Upper lobe of left lung (tissue), 6 donors: Measurements from ENCODE around the gene TMC7. TPM values are rescaled to one million over a fixed set of nuclear protein-coding genes. Genes with fewer than 3 reads are reported as not detected.
"Not testable (repeated sequence)": the region's sequence is repeated elsewhere in the genome, so short reads cannot be mapped to it uniquely, and the experiment has no call there.

Experiments
- ATAC-seq, 2 donors: fragments of 200-7000 bp; cut with Tn5 transposase; one replicate each; pipeline ENCODE4 v1.9.1; 2022; ENCODE audit warnings: mild to moderate bottlenecking in 2 of 2, moderate library complexity in 2 of 2; ENCODE audit not compliant: low FRiP score in 2 of 2
- DNase-seq, 2 donors: peaks; one replicate each; pipeline ENCODE4 v3.0.0-alpha.2; 2019 to 2020
- H3K27ac ChIP-seq, 4 donors: fragments of 200-600 bp; sonication (generic); one replicate each; pipeline ENCODE4 v1.5.1; 2016 to 2019
- H3K27me3 ChIP-seq, 4 donors: fragments of 200-600 bp; sonication (generic); one replicate each; pipeline ENCODE4 v1.5.1; 2017 to 2019
- H3K36me3 ChIP-seq, 4 donors: fragments of 200-600 bp; sonication (generic); one replicate each; pipeline ENCODE4 v1.5.1; 2016 to 2019
- H3K4me1 ChIP-seq, 4 donors: fragments of 200-600 bp; sonication (generic); one replicate each; pipeline ENCODE4 v1.5.1; 2018 to 2019
- H3K4me3 ChIP-seq, 4 donors: fragments of 200-600 bp; sonication (generic); one replicate each; pipeline ENCODE4 v1.5.1; 2017 to 2019; ENCODE audit warnings: mild to moderate bottlenecking in 2 of 4, moderate library complexity in 1 of 4
- H3K9me3 ChIP-seq, 4 donors: fragments of 200-600 bp; sonication (generic); one replicate each; pipeline ENCODE4 v1.5.1; 2018 to 2019
- EP300 ChIP-seq, 4 donors: sonication (generic); formaldehyde crosslinking; IDR thresholded peaks; one replicate each; pipeline ENCODE4 v1.5.1; 2017; ENCODE audit warnings: antibody characterized with exemption in 4 of 4, control low read depth in 2 of 4
- POLR2A ChIP-seq, 4 donors: fragments of 450-650 bp; IDR thresholded peaks; one replicate each; pipeline ENCODE4 v1.5.1; 2016 to 2017; ENCODE audit warnings: antibody characterized with exemption in 4 of 4, mild to moderate bottlenecking in 2 of 4
- POLR2AphosphoS5 ChIP-seq, 2 donors: sonication (generic); formaldehyde crosslinking; IDR thresholded peaks; one replicate each; pipeline ENCODE4 v1.5.1; 2017; ENCODE audit warnings: antibody characterized with exemption in 2 of 2
- WGBS, 2 donors: methylation state at CpG; one replicate each; pipeline ENCODE4 v1.1.5; 2017 to 2018; 5-methylcytosine and 5-hydroxymethylcytosine counted together
- total RNA-seq, 6 donors: library from RNA; depleted of rRNA in 4 of 6; stranded (reverse); fragments of >200 nt in 4 of 6; gene quantifications; one replicate each; pipeline versions ENCODE4 v1.1.0 to v1.2.1, GENCODE V29; 2016 to 2021
- TF ChIP-seq, protein P1 (sequence below), 6 experiments: fragments of 450-650 bp in 4 of 6; fragments of 200-600 bp in 2 of 6; sonication (generic) in 2 of 6; IDR thresholded peaks; one replicate each; pipeline ENCODE4 v1.5.1; 2016 to 2019; ENCODE audit warnings: antibody characterized with exemption in 6 of 6
- donor health status: DM: no; HTN: no; CAD: no; lungs with moderate emphysema.
- donor health status: DM: no; HTN: yes; CAD: no; lungs with severe emphysema.

Gene TMC7
- total RNA-seq, 6 donors from 2014 or later: 4.5 to 11.5 (median 5.9) TPM

- WGBS, 2 donors: 60 to 66% methylated on average over 4 of the region's 4 CpGs
- H3K27me3 ChIP-seq: no peaks in the 10 kb centered on the region
- TF ChIP-seq POLR2A (IDR thresholded peaks at IDR 0.05) (no peak), POLR2AphosphoS5 (IDR thresholded peaks at IDR 0.05) (no peak), EP300 (IDR thresholded peaks at IDR 0.05) (no peak)
- TF ChIP-seq, protein P1, sequence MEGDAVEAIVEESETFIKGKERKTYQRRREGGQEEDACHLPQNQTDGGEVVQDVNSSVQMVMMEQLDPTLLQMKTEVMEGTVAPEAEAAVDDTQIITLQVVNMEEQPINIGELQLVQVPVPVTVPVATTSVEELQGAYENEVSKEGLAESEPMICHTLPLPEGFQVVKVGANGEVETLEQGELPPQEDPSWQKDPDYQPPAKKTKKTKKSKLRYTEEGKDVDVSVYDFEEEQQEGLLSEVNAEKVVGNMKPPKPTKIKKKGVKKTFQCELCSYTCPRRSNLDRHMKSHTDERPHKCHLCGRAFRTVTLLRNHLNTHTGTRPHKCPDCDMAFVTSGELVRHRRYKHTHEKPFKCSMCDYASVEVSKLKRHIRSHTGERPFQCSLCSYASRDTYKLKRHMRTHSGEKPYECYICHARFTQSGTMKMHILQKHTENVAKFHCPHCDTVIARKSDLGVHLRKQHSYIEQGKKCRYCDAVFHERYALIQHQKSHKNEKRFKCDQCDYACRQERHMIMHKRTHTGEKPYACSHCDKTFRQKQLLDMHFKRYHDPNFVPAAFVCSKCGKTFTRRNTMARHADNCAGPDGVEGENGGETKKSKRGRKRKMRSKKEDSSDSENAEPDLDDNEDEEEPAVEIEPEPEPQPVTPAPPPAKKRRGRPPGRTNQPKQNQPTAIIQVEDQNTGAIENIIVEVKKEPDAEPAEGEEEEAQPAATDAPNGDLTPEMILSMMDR (IDR thresholded peaks at IDR 0.05): no peak
- DNase-seq (no peak), ATAC-seq (no peak)
- H3K4me3 ChIP-seq: no peak overlapping the region
- no peak overlapping the region for H3K27ac ChIP-seq
- H3K9me3 ChIP-seq: no peaks in the 10 kb centered on the region
- H3K4me1 ChIP-seq: peaks cover 0 to 4% (median 0%) of the 10 kb centered on the region in 4 donors
- H3K36me3 ChIP-seq: no peaks in the 10 kb centered on the region
Measured at GRCh38 chr16:18969855-18970240, 13.9 kb upstream of the TMC7 start.

GRCh38 chr16:18975109-18975508 lies 8.6 kb upstream of the TMC7 start:
- WGBS, 2 donors: 56 to 58% methylated on average over 3 of the region's 3 CpGs
- Histone ChIP-seq H3K9me3 (no peaks in the 10 kb centered on the region), H3K36me3 (no peaks in the 10 kb centered on the region), H3K4me3 (no peak overlapping the region), H3K27me3 (no peaks in the 10 kb centered on the region), H3K4me1 (no peaks in the 10 kb centered on the region), H3K27ac (no peak overlapping the region)
- TF ChIP-seq, protein P1 (IDR thresholded peaks at IDR 0.05): no peak
- no peak for TF ChIP-seq EP300 (IDR thresholded peaks at IDR 0.05)
- TF ChIP-seq POLR2A (IDR thresholded peaks at IDR 0.05): no peak
- no peak for TF ChIP-seq POLR2AphosphoS5 (IDR thresholded peaks at IDR 0.05)
- DNase-seq (no peak), ATAC-seq (no peak)

- peaks cover 0 to 19% (median 5%) of the 10 kb centered on the region in 4 donors for H3K4me1 ChIP-seq
- TF ChIP-seq POLR2A (IDR thresholded peaks at IDR 0.05) (no peak), EP300 (IDR thresholded peaks at IDR 0.05) (no peak), POLR2AphosphoS5 (IDR thresholded peaks at IDR 0.05) (no peak)
- TF ChIP-seq, protein P1 (IDR thresholded peaks at IDR 0.05): no peak
- 53 to 82% methylated on average over 2 of the region's 2 CpGs for WGBS, 2 donors
- no peaks in the 10 kb centered on the region for H3K9me3 ChIP-seq
- no peak overlapping the region for H3K4me3 ChIP-seq
- H3K27me3 ChIP-seq: peaks cover 0 to 7% (median 0%) of the 10 kb centered on the region in 4 donors
- DNase-seq: no peak
- no peaks in the 10 kb centered on the region for H3K36me3 ChIP-seq
- H3K27ac ChIP-seq: no peak overlapping the region
- ATAC-seq: no peak
Measured at GRCh38 chr16:18979936-18980335, 3.8 kb upstream of the TMC7 start.

- no peaks in the 10 kb centered on the region for H3K36me3 ChIP-seq
- no peak for DNase-seq
- ATAC-seq: no peak
- H3K27ac ChIP-seq: peak overlapping the region; percentile 78 to 88 (median 79)
- WGBS, 2 donors: 75 to 77% methylated on average over 11 of the region's 11 CpGs
- H3K4me1 ChIP-seq: peaks cover 5 to 36% (median 12%) of the 10 kb centered on the region in 4 donors
- peak overlapping the region; percentile 24 to 69 (median 65) for H3K4me3 ChIP-seq
- peaks cover 0 to 7% (median 0%) of the 10 kb centered on the region in 4 donors for H3K27me3 ChIP-seq
- no peaks in the 10 kb centered on the region for H3K9me3 ChIP-seq
- no peak for TF ChIP-seq POLR2A (IDR thresholded peaks at IDR 0.05)
- TF ChIP-seq POLR2AphosphoS5 (IDR thresholded peaks at IDR 0.05): no peak
- TF ChIP-seq, protein P1 (IDR thresholded peaks at IDR 0.05): no peak
- no peak for TF ChIP-seq EP300 (IDR thresholded peaks at IDR 0.05)
Measured at GRCh38 chr16:18984435-18985005, 786 bp downstream of the TMC7 start.

DNA sequence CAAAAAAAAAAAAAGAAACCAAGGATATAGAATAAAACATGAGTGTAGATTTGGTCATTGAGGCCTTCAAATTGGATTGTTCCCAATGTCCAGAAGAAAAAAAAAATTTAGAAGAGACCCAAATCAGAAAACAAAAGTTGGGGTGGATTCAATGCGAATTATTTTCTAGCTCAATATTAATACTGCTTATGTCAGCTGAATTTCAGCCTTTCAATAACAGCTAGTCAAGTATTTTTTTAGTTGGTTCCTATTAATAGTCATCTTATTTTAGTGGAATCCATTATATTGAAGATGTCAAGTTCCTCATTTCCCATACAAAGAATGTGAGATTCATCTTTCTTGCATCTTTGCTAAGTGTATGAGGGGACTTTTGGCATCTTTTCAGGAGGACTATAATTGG lies 1.5 kb downstream of the TMC7 start:
- not testable (repeated sequence) for H3K4me3 ChIP-seq, H3K27ac ChIP-seq, H3K36me3 ChIP-seq, DNase-seq, ATAC-seq, H3K27me3 ChIP-seq, H3K9me3 ChIP-seq
- peaks cover 5 to 40% (median 13%) of the 10 kb centered on the region in 4 donors for H3K4me1 ChIP-seq
- 92 to 94% methylated on average over 1 of the region's 1 CpG for WGBS, 2 donors

DNA sequence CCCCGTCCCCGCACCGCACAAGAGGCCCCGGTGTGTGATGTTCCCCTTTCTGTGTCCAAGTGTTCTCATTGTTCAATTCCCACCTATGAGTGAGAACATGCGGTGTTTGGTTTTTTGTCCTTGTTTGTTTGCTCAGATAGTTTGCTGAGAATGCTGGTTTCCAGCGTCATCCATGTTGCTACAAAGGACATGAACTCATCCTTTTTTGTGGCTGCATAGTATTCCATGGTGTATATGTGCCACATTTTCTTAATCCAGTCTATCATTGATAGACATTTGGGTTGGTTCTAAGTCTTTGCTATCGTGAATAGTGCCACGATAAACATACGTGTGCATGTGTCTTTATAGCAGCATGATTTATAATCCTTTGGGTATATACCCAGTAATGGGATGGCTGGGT lies 8.0 kb downstream of the TMC7 start:
- ATAC-seq, H3K27ac ChIP-seq, DNase-seq, H3K4me3 ChIP-seq, H3K9me3 ChIP-seq, H3K36me3 ChIP-seq, H3K27me3 ChIP-seq: not testable (repeated sequence)
- peaks cover 5 to 33% (median 13%) of the 10 kb centered on the region in 4 donors for H3K4me1 ChIP-seq
- WGBS, 2 donors: 96% methylated on average over 9 of the region's 9 CpGs

- H3K4me3 ChIP-seq, DNase-seq, ATAC-seq, H3K27me3 ChIP-seq, H3K36me3 ChIP-seq, H3K9me3 ChIP-seq: not testable (repeated sequence)
- 67 to 81% methylated on average over 3 of the region's 3 CpGs for WGBS, 2 donors
- H3K4me1 ChIP-seq: peaks cover 5 to 46% (median 22%) of the 10 kb centered on the region in 4 donors
- peak overlapping the region in 2 of 4 donors; percentile 24 to 66 for H3K27ac ChIP-seq
Measured at GRCh38 chr16:18993531-18993930, 9.8 kb downstream of the TMC7 start.
